Renal cortex interstitium (tissue), 15 donors: ENCODE measurements around the gene FBLL1. TPM values are rescaled to one million over a fixed set of nuclear protein-coding genes. Genes with fewer than 3 reads are reported as not detected.

Experiments
- DNase-seq, 11 donors: peaks; one replicate each; pipeline ENCODE4 v3.0.0-alpha.2; 2013; ENCODE audit warnings: low read depth in 9 of 11, low spot score in 4 of 11; ENCODE audit errors: extremely low read depth in 1 of 11
- long read RNA-seq, 16 experiments: transcript quantifications; one replicate each; lab custom pipeline, GENCODE V29; 2026
- polyA plus RNA-seq, 3 donors: library from polyadenylated mRNA; unstranded; fragments of 120-200 nt; gene quantifications; one replicate each; pipeline ENCODE4 v1.2.1, GENCODE V29; 2013; ENCODE audit not compliant: insufficient read length in 3 of 3

The FBLL1 gene
- under 1 TPM; 0.66 to 0.92 (median 0.91) TPM for polyA plus RNA-seq
- long read RNA-seq, donor 1, partial matches to known transcripts = 0 of 1 reads
- long read RNA-seq, donor 1, other reads (novel, unspliced or antisense) = 0 of 1 reads
- long read RNA-seq, donor 2, partial matches to known transcripts = 0 of 1 reads
- long read RNA-seq, donor 2, other reads (novel, unspliced or antisense) = 0 of 1 reads
- long read RNA-seq, donor 3, partial matches to known transcripts = 0 of 2 reads
- long read RNA-seq, donor 3, other reads (novel, unspliced or antisense) = 0 of 2 reads
- long read RNA-seq, donor 4, partial matches to known transcripts = 0 of 3 reads
- long read RNA-seq, donor 4, other reads (novel, unspliced or antisense) = 0 of 3 reads
- long read RNA-seq, donor 5 = 0 reads
- long read RNA-seq, donor 6 = 0 reads
- long read RNA-seq, donor 7, partial matches to known transcripts = 0 of 1 reads
- long read RNA-seq, donor 7, other reads (novel, unspliced or antisense) = 0 of 1 reads
- long read RNA-seq, donor 8 = 0 reads
- long read RNA-seq, donor 9, partial matches to known transcripts = 0 of 1 reads
- long read RNA-seq, donor 9, other reads (novel, unspliced or antisense) = 0 of 1 reads
- long read RNA-seq, donor 10, transcript FBLL1-201 (1 exons, 1,519 nt) = major isoform, 5 of 5 reads
- long read RNA-seq, donor 10, partial matches to known transcripts = 0 of 5 reads
- long read RNA-seq, donor 10, other reads (novel, unspliced or antisense) = 0 of 5 reads
- long read RNA-seq, donor 11, partial matches to known transcripts = 0 of 3 reads
- long read RNA-seq, donor 11, other reads (novel, unspliced or antisense) = 0 of 3 reads
- long read RNA-seq, donor 12 = 0 reads
- long read RNA-seq, donor 13 = 0 reads
- long read RNA-seq, donor 14, partial matches to known transcripts = 0 of 2 reads
- long read RNA-seq, donor 14, other reads (novel, unspliced or antisense) = 0 of 2 reads
- long read RNA-seq, donor 15, partial matches to known transcripts = 0 of 2 reads
- long read RNA-seq, donor 15, other reads (novel, unspliced or antisense) = 0 of 2 reads
- long read RNA-seq, donor 16, transcript FBLL1-201 (1 exons, 1,519 nt) = major isoform, 6 of 6 reads
- long read RNA-seq, donor 16, partial matches to known transcripts = 0 of 6 reads
- long read RNA-seq, donor 16, other reads (novel, unspliced or antisense) = 0 of 6 reads

GRCh38 chr5:168528521-168529373 is at the start of gene FBLL1:
TSS of gene FBLL1 (plus strand) at chr5:168529305. CDS start at chr5:168529505, 200 bp downstream.
- DNase-seq = peak; percentile 29 to 70 (median 60)

GRCh38 chr5:168480601-168481000 is 48.5 kb upstream of the FBLL1 start:
- DNase-seq = no peak

DNA sequence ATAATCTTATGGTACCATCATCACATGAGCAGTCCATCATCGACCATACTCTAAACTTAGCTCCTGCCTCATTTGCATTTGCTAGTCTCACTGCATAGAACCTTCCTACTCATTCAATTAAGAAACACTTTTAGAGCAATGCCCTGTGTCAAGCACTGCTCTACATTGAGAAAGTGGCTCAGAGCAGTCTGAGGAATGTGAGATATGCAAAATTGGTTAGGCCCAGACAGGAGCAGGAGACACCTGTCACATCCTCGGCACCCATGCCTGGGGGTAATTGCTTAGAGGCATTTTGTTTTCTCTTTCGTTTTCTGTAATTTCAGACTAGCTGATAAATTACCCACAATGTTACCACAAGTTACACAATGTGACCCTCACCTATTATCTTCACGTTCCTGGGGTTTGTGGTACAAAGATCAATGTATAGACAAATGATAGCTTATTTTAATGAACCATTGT is 47.7 kb upstream of the FBLL1 start:
- DNase-seq = no peak

- no peak for DNase-seq
These were observed 46.7 kb upstream of the FBLL1 start for GRCh38 chr5:168482361-168482760.

GRCh38 chr5:168486136-168486879 is 42.8 kb upstream of the FBLL1 start, which contains the start of gene RARS1:
TSS of gene RARS1 (plus strand) at chr5:168486471. CDS start at chr5:168486499, 28 bp downstream.
- DNase-seq = peak; percentile 83 to 93 (median 91)

DNA sequence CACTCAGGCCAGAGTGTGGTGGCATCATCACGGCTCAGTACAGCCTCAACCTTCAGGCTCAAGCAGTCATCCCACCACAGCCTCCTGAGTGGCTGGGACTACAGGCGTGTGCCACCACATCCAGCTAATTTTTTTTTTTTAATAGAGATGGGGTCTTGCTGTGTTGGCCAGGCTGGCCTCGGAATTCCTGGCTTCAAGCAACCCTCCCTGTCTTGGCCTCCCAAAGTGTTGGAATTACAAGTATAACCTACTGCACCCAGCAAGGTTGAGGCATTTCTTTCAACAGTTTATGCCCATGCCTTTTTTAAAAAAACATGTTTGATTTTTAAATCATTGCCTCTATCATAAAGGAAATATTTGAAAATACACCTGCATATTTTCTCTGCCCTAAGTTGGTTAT is 40.0 kb upstream of the FBLL1 start:
- no peak for DNase-seq

- no peak for DNase-seq
These were observed 35.0 kb upstream of the FBLL1 start for GRCh38 chr5:168494057-168494555.

GRCh38 chr5:168502563-168503237 is 26.4 kb upstream of the FBLL1 start:
- DNase-seq = no peak

GRCh38 chr5:168513861-168514428 is 15.2 kb upstream of the FBLL1 start:
- DNase-seq = no peak

DNA sequence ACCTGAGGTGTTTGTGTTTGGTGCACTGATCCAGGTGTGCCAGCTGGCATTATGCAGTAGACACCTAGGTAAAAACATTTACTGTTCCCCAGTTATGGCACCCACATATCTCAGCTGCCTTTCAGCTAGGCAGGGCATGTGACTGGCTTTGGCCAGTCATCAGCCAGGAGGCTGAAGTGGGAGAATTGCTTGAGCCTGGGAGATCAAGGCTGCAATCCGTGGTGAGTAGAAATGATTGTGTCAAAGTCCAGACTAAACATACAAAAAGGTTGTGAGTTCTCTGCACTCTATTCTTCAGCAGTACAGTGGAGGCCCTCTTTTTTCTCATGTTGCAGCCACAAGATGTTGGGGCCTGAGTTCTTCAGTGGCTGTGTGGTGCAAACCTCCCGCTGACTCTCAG is 3.2 kb upstream of the FBLL1 start:
- no peak for DNase-seq

DNA sequence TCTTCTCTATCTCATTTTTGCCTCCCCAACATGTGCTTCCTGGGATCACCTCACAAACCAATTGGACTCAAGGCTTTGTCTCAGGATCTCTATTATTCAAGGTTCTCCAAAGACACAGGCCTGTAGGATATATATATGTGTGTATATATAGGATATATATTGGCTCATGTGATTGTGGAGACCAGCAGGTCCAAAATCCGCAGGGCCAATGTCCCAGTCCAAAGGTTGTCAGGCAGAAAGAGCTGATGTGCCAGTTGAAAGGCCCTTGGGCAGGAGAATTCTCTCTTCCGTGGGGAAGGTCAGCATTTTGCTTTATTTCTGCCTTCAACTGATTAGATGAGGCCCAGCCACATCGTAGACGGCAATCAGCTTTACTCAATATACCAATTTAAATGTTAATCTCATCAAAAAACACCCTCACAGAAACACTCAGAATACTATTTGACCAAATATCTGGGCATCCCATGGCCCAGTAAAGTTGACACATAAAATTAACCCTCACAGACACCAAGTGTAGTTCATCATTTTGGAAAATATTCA is 1.3 kb upstream of the FBLL1 start:
- no peak for DNase-seq

- DNase-seq = peak in 2 of 11 donors; percentile 3 to 6
These were observed 499 bp downstream of the FBLL1 start for GRCh38 chr5:168529374-168530234.

- no peak for DNase-seq
These were observed 1.6 kb downstream of the FBLL1 start for GRCh38 chr5:168530621-168531150.

DNA sequence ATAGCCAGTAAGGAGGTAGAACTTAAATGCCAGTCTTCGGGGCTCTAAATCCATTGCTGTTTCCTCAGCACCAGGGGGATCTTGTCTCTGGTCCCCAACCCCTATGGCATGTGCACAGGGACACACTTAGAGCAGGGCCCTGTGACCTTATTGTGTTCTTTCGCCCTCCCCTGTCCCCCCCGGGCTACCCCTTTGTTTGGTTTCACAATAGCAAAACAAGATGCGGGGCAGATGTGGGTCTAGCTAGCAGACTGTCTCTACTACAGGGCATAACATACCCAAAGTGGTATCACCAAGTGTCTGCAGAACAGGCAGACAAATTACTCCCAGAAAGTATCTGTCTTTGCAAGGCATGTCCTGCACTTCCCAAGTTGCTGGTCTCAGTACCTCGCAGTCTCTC is 2.1 kb downstream of the FBLL1 start:
- no peak for DNase-seq
